OCI-LY3 (cell line): ENCODE measurements around the gene B4GALNT3.

Source experiments
- EZH2phosphoT487 ChIP-seq: fragments of 200-600 bp; shearing (Covaris generic); IDR thresholded peaks from 2 replicates; pipeline ENCODE4 v1.6.1; 2018; ENCODE audit warnings: antibody characterized with exemption, mixed run types, low read depth
- TF ChIP-seq, protein P1 (sequence below): fragments of 200-600, 300-600 bp; sonication (generic); IDR thresholded peaks from 2 replicates; pipeline ENCODE4 v1.5.1; 2014; ENCODE audit warnings: antibody characterized with exemption, low read length, low read depth

DNA sequence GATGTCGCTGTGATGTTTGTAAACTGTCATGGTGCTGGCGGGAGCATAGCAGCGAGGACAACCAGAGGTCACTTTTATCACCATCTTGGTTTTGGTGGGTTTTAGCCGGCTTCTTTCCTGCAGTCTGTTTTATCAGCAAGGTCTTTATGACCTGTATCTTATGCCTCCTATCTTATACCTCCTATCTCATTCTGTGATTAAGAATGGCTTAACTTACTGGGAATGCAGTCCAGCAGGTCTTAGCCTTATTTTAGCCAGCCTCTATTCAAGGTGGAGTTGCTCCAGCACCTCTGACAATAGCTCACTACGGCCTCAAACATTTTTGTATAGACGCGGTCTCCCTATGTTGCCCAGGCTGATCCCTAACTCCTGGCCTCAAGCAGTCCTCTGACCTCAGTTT, 53.7 kb downstream of the B4GALNT3 start:
- TF ChIP-seq, protein P1, sequence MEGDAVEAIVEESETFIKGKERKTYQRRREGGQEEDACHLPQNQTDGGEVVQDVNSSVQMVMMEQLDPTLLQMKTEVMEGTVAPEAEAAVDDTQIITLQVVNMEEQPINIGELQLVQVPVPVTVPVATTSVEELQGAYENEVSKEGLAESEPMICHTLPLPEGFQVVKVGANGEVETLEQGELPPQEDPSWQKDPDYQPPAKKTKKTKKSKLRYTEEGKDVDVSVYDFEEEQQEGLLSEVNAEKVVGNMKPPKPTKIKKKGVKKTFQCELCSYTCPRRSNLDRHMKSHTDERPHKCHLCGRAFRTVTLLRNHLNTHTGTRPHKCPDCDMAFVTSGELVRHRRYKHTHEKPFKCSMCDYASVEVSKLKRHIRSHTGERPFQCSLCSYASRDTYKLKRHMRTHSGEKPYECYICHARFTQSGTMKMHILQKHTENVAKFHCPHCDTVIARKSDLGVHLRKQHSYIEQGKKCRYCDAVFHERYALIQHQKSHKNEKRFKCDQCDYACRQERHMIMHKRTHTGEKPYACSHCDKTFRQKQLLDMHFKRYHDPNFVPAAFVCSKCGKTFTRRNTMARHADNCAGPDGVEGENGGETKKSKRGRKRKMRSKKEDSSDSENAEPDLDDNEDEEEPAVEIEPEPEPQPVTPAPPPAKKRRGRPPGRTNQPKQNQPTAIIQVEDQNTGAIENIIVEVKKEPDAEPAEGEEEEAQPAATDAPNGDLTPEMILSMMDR = no peak
- TF ChIP-seq EZH2phosphoT487 = no peak
